GM10248 (cell line): ENCODE results near the gene ARHGEF16.

Experiments used
- CTCF ChIA-PET: fragments of 300-600 bp; sonication (Branson Sonifier 250); formaldehyde crosslinking; extraction: SDS; loops from one replicate; lab custom pipeline; 2021; ENCODE audit warnings: antibody characterized with exemption; lab: Yijun Ruan, JAX
- POLR2A ChIA-PET: fragments of 350-650 bp; sonication (Branson Sonifier 250); formaldehyde crosslinking; extraction: SDS; loops from one replicate; lab custom pipeline; 2020; ENCODE audit warnings: antibody characterized with exemption; lab: Yijun Ruan, JAX
- DNase-seq: peaks from one replicate; pipeline ENCODE4 v3.0.0; 2012; ENCODE audit errors: extremely low spot score
- CTCF ChIP-seq: IDR thresholded peaks from 2 replicates; pipeline ENCODE4 v1.5.1; 2012; ENCODE audit warnings: mild to moderate bottlenecking, low read depth; ENCODE audit errors: extremely low read depth, missing control alignments, control extremely low read depth

ARHGEF16 gene

GRCh38 chr1:3488432-3488831 is 34.0 kb downstream of the ARHGEF16 start:
- no peak for DNase-seq
- TF ChIP-seq CTCF, result no peak
- ChIA-PET CTCF (interaction anchor here (1.1 to 3.0 kb wide), 3 partner anchors 35 to 132 kb away, joined by 3 to 22 read pairs (median 4); no protein-coding TSS in a partner anchor), POLR2A (no interaction called here)

DNA sequence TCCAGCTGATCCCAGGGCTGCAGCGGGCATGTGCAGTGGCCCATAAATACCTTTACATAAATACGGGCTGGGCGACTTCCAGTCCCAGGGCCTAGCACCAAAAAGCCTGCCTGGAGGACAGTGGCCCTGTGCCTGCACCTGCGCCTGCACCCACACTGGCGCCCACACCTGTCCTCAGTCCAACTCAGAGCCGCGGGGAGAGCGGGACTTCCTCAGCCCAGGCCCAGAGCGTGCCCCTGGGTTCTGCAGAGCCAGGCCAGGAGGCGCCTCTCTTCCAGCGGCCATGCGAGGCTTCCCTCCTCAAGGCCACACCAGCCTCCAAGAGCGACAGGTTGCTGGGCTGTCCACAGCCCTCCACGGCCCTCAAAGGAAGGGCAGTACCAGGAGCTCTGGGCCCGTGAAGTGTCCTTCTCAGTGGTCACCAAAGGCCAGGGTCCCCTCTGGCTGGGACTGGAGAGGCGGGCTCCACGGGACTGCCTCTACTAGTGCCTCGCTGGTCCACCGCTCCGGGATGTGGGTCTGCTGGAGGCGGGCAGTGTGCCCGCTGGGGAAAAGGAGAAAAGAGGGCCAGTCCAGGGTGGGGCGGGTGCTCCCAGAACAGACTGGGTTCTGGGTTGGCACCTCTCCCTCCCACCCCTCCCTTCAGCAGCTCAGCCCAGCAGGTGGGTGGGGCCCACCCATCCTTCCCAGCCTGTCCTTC is 35.7 kb downstream of the ARHGEF16 start:
- no peak for TF ChIP-seq CTCF
- CTCF ChIA-PET, result interaction anchor here (0.8 to 1.9 kb wide), 11 partner anchors 15 to 234 kb away, joined by 3 to 32 read pairs (median 4); no protein-coding TSS in a partner anchor
- DNase-seq, result no peak
- POLR2A ChIA-PET, result no interaction called here

- peak; percentile 92 for DNase-seq
- ChIA-PET POLR2A (no interaction called here), CTCF (interaction anchor here (0.7 to 1.9 kb wide), 16 partner anchors 10 to 233 kb away, joined by 3 to 32 read pairs (median 4); no protein-coding TSS in a partner anchor)
- TF ChIP-seq CTCF, result peak; percentile 92
These were observed 37.1 kb downstream of the ARHGEF16 start for GRCh38 chr1:3491291-3492246.

GRCh38 chr1:3492545-3493246 is 38.2 kb downstream of the ARHGEF16 start:
- POLR2A ChIA-PET, result interaction anchor here (0.5 kb wide), 1 partner anchor 21 kb away, joined by 3 read pairs; no protein-coding TSS in a partner anchor
- CTCF ChIA-PET, result interaction anchor here (0.7 to 1.4 kb wide), 5 partner anchors 14 to 232 kb away, joined by 3 to 7 read pairs (median 4); no protein-coding TSS in a partner anchor
- TF ChIP-seq CTCF, result no peak

GRCh38 chr1:3494321-3495308 is 40.1 kb downstream of the ARHGEF16 start:
- no peak for TF ChIP-seq CTCF
- POLR2A ChIA-PET, result no interaction called here
- CTCF ChIA-PET, result no interaction called here
- no peak for DNase-seq

More at GRCh38 chr1:3492545-3493246, 38.2 kb downstream of the ARHGEF16 start:
- DNase-seq, result no peak
